ENCODE data around the gene CACNB2.

Gene CACNB2

GRCh38 chr10:18542832-18543231, 402.6 kb downstream of the CACNB2 start:
- Histone ChIP-seq H3K27me3 (ENCODE audit: control insufficient read depth, insufficient read depth, low read length) (no peaks in the 10 kb centered on the region), H3K4me3 (ENCODE audit: low read length) (no peak overlapping the region), H3K4me1 (ENCODE audit: control insufficient read depth, low read depth, low read length) (no peaks in the 10 kb centered on the region), H3K9me3 (ENCODE audit: control insufficient read depth, low read depth, low read length) (no peaks in the 10 kb centered on the region), H3K9ac (ENCODE audit: low read length) (no peak overlapping the region), H3K27ac (ENCODE audit: low read length) (no peak overlapping the region), H3K36me3 (ENCODE audit: control insufficient read depth, low read depth, low read length) (peaks cover 29% of the 10 kb centered on the region)

DNA sequence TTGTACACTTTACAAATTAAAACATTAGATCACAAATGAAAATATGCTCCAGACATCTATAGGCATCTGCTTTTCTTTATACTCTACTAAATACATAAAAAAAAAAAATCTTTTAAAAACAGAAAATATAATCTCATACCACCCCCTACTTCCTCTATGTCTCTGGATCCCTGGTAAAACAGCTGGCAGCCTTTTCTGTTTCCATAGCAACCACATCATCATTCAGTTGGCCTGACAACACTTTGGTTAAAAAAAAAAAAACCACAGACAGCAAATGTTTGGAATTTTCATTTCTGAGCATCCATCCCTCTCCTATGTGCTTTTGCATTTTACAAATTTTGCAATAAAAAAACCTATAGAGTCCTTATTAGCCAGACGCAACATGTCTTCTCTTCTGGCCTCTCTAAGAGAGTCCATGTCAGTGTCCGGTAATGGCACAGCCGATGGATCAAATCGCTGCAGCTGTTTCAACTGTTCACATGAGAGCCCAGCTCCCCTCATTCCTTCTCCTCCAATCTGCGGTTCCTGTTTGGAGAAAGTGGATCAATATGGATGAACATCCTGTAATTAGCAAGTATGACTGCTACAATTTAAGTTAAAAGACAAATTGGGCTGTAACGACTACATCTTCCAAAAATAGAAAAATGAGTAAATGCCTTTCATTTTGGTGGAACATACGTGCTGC, 405.5 kb downstream of the CACNB2 start:
- Histone ChIP-seq H3K36me3 (ENCODE audit: control insufficient read depth, low read depth, low read length) (peaks cover 16% of the 10 kb centered on the region), H3K9ac (ENCODE audit: low read length) (no peak overlapping the region), H3K27ac (ENCODE audit: low read length) (no peak overlapping the region), H3K27me3 (ENCODE audit: control insufficient read depth, insufficient read depth, low read length) (no peaks in the 10 kb centered on the region), H3K4me3 (ENCODE audit: low read length) (no peak overlapping the region), H3K4me1 (ENCODE audit: control insufficient read depth, low read depth, low read length) (no peaks in the 10 kb centered on the region), H3K9me3 (ENCODE audit: control insufficient read depth, low read depth, low read length) (no peaks in the 10 kb centered on the region)

DNA sequence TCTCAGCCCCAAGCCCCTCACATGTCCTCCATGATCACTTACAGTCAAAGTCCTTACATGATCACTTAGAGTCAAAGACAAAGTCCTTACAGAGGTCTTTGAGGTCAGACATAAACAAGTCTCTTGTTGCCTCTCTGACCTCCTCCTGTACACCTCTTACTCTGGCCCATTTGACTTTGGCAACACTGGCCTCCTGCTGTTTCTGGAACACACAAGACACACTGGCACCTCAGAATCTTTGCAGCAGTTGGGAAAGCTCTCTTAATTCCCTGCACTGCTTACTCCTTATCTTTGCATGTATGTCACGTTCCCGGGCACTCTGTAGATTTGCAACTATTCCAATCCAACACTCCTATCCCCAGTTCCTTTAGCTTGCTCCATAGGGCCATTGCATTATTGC, 408.9 kb downstream of the CACNB2 start:
- no peak overlapping the region for H3K4me3 ChIP-seq (ENCODE audit: low read length)
- H3K36me3 ChIP-seq (ENCODE audit: control insufficient read depth, low read depth, low read length): peaks cover 10% of the 10 kb centered on the region
- peaks cover 6% of the 10 kb centered on the region for H3K9me3 ChIP-seq (ENCODE audit: control insufficient read depth, low read depth, low read length)
- H3K9ac ChIP-seq (ENCODE audit: low read length): no peak overlapping the region
- H3K4me1 ChIP-seq (ENCODE audit: control insufficient read depth, low read depth, low read length): no peaks in the 10 kb centered on the region
- H3K27ac ChIP-seq (ENCODE audit: low read length): no peak overlapping the region
- H3K27me3 ChIP-seq (ENCODE audit: control insufficient read depth, insufficient read depth, low read length): no peaks in the 10 kb centered on the region

- Histone ChIP-seq H3K9ac (ENCODE audit: low read length) (no peak overlapping the region), H3K4me1 (ENCODE audit: control insufficient read depth, low read depth, low read length) (no peaks in the 10 kb centered on the region), H3K36me3 (ENCODE audit: control insufficient read depth, low read depth, low read length) (peaks cover 7% of the 10 kb centered on the region), H3K4me3 (ENCODE audit: low read length) (no peak overlapping the region), H3K27ac (ENCODE audit: low read length) (no peak overlapping the region), H3K27me3 (ENCODE audit: control insufficient read depth, insufficient read depth, low read length) (no peaks in the 10 kb centered on the region), H3K9me3 (ENCODE audit: control insufficient read depth, low read depth, low read length) (peaks cover 20% of the 10 kb centered on the region)
Measured at GRCh38 chr10:18551473-18551872, 411.2 kb downstream of the CACNB2 start.

GRCh38 chr10:18554479-18554878, 414.3 kb downstream of the CACNB2 start:
- Histone ChIP-seq H3K4me1 (ENCODE audit: control insufficient read depth, low read depth, low read length) (no peaks in the 10 kb centered on the region), H3K36me3 (ENCODE audit: control insufficient read depth, low read depth, low read length) (no peaks in the 10 kb centered on the region), H3K4me3 (ENCODE audit: low read length) (no peak overlapping the region), H3K27me3 (ENCODE audit: control insufficient read depth, insufficient read depth, low read length) (no peaks in the 10 kb centered on the region), H3K9ac (ENCODE audit: low read length) (no peak overlapping the region), H3K27ac (ENCODE audit: low read length) (no peak overlapping the region), H3K9me3 (ENCODE audit: control insufficient read depth, low read depth, low read length) (peaks cover 40% of the 10 kb centered on the region)

- Histone ChIP-seq H3K36me3 (ENCODE audit: control insufficient read depth, low read depth, low read length) (peaks cover 3% of the 10 kb centered on the region), H3K27me3 (ENCODE audit: control insufficient read depth, insufficient read depth, low read length) (no peaks in the 10 kb centered on the region), H3K9ac (ENCODE audit: low read length) (no peak overlapping the region)
Measured at GRCh38 chr10:18556522-18557147, 416.4 kb downstream of the CACNB2 start.

DNA sequence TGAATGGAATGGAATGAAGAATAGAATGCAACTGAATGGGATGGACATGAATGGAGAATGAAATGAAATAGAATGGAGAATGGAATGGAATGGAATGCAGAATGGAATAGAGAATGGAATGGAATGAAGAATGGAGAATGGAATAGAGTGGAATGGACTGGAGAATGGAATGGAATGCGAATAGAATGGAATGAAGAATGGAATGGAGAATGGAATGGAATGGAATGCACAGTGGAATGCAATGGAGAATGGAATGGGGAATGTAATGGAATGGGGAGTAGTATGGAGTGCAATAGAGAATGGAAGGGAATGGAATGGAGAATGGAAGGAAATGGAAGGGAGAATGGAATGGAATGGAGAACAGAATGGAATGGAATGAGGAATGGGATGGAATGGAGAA, 417.7 kb downstream of the CACNB2 start:
- Histone ChIP-seq H3K27ac (ENCODE audit: low read length) (no peak overlapping the region), H3K4me3 (ENCODE audit: low read length) (no peak overlapping the region), H3K27me3 (ENCODE audit: control insufficient read depth, insufficient read depth, low read length) (no peaks in the 10 kb centered on the region), H3K9ac (ENCODE audit: low read length) (no peak overlapping the region), H3K4me1 (ENCODE audit: control insufficient read depth, low read depth, low read length) (no peaks in the 10 kb centered on the region), H3K9me3 (ENCODE audit: control insufficient read depth, low read depth, low read length) (peaks cover 55% of the 10 kb centered on the region), H3K36me3 (ENCODE audit: control insufficient read depth, low read depth, low read length) (peaks cover 3% of the 10 kb centered on the region)

More at GRCh38 chr10:18556522-18557147, 416.4 kb downstream of the CACNB2 start:
- Histone ChIP-seq H3K4me1 (ENCODE audit: control insufficient read depth, low read depth, low read length) (no peaks in the 10 kb centered on the region), H3K9me3 (ENCODE audit: control insufficient read depth, low read depth, low read length) (peaks cover 50% of the 10 kb centered on the region), H3K27ac (ENCODE audit: low read length) (no peak overlapping the region), H3K4me3 (ENCODE audit: low read length) (no peak overlapping the region)

DNA sequence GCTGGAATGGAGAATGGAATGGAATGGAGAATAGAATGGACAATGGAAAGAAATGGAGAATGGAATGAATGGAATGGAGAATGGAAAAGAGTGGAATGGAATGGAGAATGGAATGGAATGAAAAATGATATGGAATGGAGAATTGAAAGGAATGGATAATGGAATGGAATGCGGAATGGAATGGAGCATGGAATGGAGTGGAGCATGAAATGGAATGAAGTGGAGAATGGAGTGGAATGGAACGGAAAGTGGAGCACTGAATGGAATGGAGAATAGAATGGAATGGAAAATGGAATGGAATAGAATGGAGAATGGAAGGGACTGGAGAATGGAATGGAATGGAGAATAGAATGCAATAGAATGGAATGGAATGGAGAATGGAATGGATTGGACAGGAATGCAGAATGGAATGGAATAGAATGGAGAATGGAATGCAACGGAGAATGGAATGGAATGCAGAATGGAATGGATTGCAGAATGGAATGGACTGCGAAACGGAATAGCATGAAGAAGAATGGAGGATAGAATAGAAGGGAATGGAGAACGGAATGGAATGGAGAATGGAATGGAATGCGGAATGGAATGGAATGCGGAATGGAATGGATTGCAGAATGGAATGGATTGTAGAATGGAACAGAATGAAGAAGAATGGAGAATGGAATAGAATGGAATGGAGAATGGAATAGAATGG, 421.8 kb downstream of the CACNB2 start:
- Histone ChIP-seq H3K4me3 (ENCODE audit: low read length) (no peak overlapping the region), H3K9me3 (ENCODE audit: control insufficient read depth, low read depth, low read length) (peaks cover 48% of the 10 kb centered on the region), H3K9ac (ENCODE audit: low read length) (no peak overlapping the region)

DNA sequence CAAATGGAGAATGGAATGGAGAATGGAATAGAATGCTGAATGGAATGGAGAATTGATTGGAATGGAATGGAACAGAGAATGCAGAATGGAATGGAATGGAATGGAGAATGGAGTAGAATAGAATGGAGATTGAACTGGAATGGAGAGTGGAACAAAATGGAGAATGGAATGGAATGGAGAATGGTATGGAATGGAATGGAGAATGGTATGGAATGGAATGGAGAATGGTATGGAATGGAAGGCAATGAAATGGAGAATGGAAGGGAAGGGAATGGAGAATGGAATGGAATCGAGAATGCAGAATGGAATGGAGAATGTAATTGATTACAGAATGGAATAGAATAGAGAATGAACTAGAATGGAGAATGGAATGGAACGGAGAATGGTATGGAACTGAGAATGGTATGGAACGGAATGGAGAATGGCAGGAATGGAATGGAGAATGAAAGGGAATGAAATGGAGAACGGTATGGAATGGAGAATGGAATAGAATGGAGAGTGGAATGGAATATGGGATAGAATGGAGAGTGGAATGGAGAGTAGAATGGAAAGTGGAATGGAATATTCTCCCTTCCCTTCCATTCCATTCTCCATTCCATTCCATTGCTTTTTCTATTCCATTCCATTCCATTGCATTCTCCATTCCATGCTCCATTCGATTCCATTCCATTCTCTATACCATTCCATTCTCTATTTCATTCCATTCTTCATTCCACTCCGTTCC, 422.9 kb downstream of the CACNB2 start:
- H3K4me3 ChIP-seq (ENCODE audit: low read length): no peak overlapping the region

More for the DNA sequence above, 421.8 kb downstream of the CACNB2 start:
- Histone ChIP-seq H3K4me1 (ENCODE audit: control insufficient read depth, low read depth, low read length) (no peaks in the 10 kb centered on the region), H3K36me3 (ENCODE audit: control insufficient read depth, low read depth, low read length) (peaks cover 3% of the 10 kb centered on the region), H3K27ac (ENCODE audit: low read length) (no peak overlapping the region), H3K27me3 (ENCODE audit: control insufficient read depth, insufficient read depth, low read length) (no peaks in the 10 kb centered on the region)

DNA sequence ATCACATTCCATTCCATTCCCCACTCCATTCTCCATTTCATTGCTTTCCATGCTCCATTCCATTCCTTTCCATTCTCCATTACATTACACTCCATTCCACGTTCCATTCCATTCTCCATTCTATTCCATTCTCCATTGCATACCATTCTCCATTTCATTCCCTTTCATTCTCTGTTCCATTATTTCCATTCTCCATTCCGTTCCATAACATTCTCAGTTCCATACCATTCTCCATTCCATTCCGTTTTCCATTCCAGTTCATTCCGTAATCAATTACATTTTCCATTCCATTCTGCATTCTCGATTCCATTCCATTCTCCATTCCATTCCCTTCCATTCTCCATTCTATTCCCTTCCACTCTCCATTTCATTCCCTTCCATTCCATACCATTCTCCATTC, 424.8 kb downstream of the CACNB2 start:
- no peaks in the 10 kb centered on the region for H3K27me3 ChIP-seq (ENCODE audit: control insufficient read depth, insufficient read depth, low read length)
- H3K4me3 ChIP-seq (ENCODE audit: low read length): no peak overlapping the region
- H3K9ac ChIP-seq (ENCODE audit: low read length): no peak overlapping the region
- peaks cover 3% of the 10 kb centered on the region for H3K36me3 ChIP-seq (ENCODE audit: control insufficient read depth, low read depth, low read length)
- H3K27ac ChIP-seq (ENCODE audit: low read length): no peak overlapping the region
- no peaks in the 10 kb centered on the region for H3K4me1 ChIP-seq (ENCODE audit: control insufficient read depth, low read depth, low read length)
- peaks cover 38% of the 10 kb centered on the region for H3K9me3 ChIP-seq (ENCODE audit: control insufficient read depth, low read depth, low read length)

More for the DNA sequence above, 422.9 kb downstream of the CACNB2 start:
- Histone ChIP-seq H3K36me3 (ENCODE audit: control insufficient read depth, low read depth, low read length) (peaks cover 3% of the 10 kb centered on the region), H3K9ac (ENCODE audit: low read length) (no peak overlapping the region), H3K27ac (ENCODE audit: low read length) (no peak overlapping the region), H3K4me1 (ENCODE audit: control insufficient read depth, low read depth, low read length) (no peaks in the 10 kb centered on the region), H3K27me3 (ENCODE audit: control insufficient read depth, insufficient read depth, low read length) (no peaks in the 10 kb centered on the region), H3K9me3 (ENCODE audit: control insufficient read depth, low read depth, low read length) (peaks cover 42% of the 10 kb centered on the region)

- peaks cover 38% of the 10 kb centered on the region for H3K9me3 ChIP-seq (ENCODE audit: control insufficient read depth, low read depth, low read length)
Measured at GRCh38 chr10:18566177-18566576, 426.0 kb downstream of the CACNB2 start.

More at GRCh38 chr10:18566177-18566576, 426.0 kb downstream of the CACNB2 start:
- Histone ChIP-seq H3K9ac (ENCODE audit: low read length) (no peak overlapping the region), H3K27ac (ENCODE audit: low read length) (no peak overlapping the region), H3K4me3 (ENCODE audit: low read length) (no peak overlapping the region), H3K4me1 (ENCODE audit: control insufficient read depth, low read depth, low read length) (no peaks in the 10 kb centered on the region), H3K27me3 (ENCODE audit: control insufficient read depth, insufficient read depth, low read length) (no peaks in the 10 kb centered on the region), H3K36me3 (ENCODE audit: control insufficient read depth, low read depth, low read length) (no peaks in the 10 kb centered on the region)
